H54 (cell line): ENCODE measurements around the gene LOXL4.
"Not testable (repeated sequence)": the region's sequence is repeated elsewhere in the genome, so short reads cannot be mapped to it uniquely, and the experiment has no call there.

Source experiments
- DNase-seq: peaks from one replicate; pipeline ENCODE4 v3.0.0; 2011; ENCODE audit warnings: low spot score, mixed read lengths; ENCODE audit not compliant: insufficient read length
- FAIRE-seq: peaks from 3 replicates; lab custom pipeline; 2011; peaks lifted over from hg19 to GRCh38; lab: Jason Lieb, UNC
- POLR2A ChIP-seq: IDR thresholded peaks from 2 replicates; pipeline ENCODE4 v1.6.1; 2011; ENCODE audit warnings: low read depth, mild to moderate bottlenecking, low read length

The LOXL4 gene

GRCh38 chr10:98253499-98253898 lies 14.5 kb downstream of the LOXL4 start:
- TF ChIP-seq POLR2A = no peak
- no peak for FAIRE-seq
- DNase-seq = no peak

GRCh38 chr10:98252464-98252863 lies 15.5 kb downstream of the LOXL4 start:
- FAIRE-seq (no peak), DNase-seq (no peak)
- no peak for TF ChIP-seq POLR2A

- DNase-seq (no peak), FAIRE-seq (no peak)
- TF ChIP-seq POLR2A = no peak
Measured at GRCh38 chr10:98251399-98251798, 16.6 kb downstream of the LOXL4 start.

- TF ChIP-seq POLR2A = no peak
- FAIRE-seq (no peak), DNase-seq (no peak)
Measured at GRCh38 chr10:98249134-98249533, 18.9 kb downstream of the LOXL4 start.

- FAIRE-seq = no peak
- DNase-seq = no peak
- TF ChIP-seq POLR2A = no peak
Measured at GRCh38 chr10:98248018-98248417, 20.0 kb downstream of the LOXL4 start.

GRCh38 chr10:98246911-98247805 lies 20.8 kb downstream of the LOXL4 start:
- no peak for TF ChIP-seq POLR2A
- FAIRE-seq = no peak
- DNase-seq = no peak

- TF ChIP-seq POLR2A = no peak
- FAIRE-seq = no peak
- no peak for DNase-seq
Measured at GRCh38 chr10:98244586-98244985, 23.4 kb downstream of the LOXL4 start.

- no peak for TF ChIP-seq POLR2A
- no peak for FAIRE-seq
Measured at GRCh38 chr10:98244141-98244540, 23.9 kb downstream of the LOXL4 start.

GRCh38 chr10:98242823-98243222 lies 25.2 kb downstream of the LOXL4 start:
- peak; percentile 67 for FAIRE-seq
- no peak for DNase-seq
- TF ChIP-seq POLR2A = no peak

More at GRCh38 chr10:98244141-98244540, 23.9 kb downstream of the LOXL4 start:
- DNase-seq = no peak

GRCh38 chr10:98240524-98240923 lies 27.5 kb downstream of the LOXL4 start:
- TF ChIP-seq POLR2A = no peak
- no peak for DNase-seq
- FAIRE-seq = no peak

GRCh38 chr10:98238391-98238790 lies 29.6 kb downstream of the LOXL4 start:
- DNase-seq = no peak
- peak; percentile 36 for FAIRE-seq

GRCh38 chr10:98236862-98237261 lies 31.1 kb downstream of the LOXL4 start:
- FAIRE-seq (no peak), DNase-seq (no peak)
- no peak for TF ChIP-seq POLR2A

More at GRCh38 chr10:98238391-98238790, 29.6 kb downstream of the LOXL4 start:
- no peak for TF ChIP-seq POLR2A

- FAIRE-seq = no peak
- no peak for DNase-seq
- no peak for TF ChIP-seq POLR2A
Measured at GRCh38 chr10:98235846-98236245, 32.1 kb downstream of the LOXL4 start.

- no peak for DNase-seq
- no peak for FAIRE-seq
- no peak for TF ChIP-seq POLR2A
Measured at GRCh38 chr10:98231417-98231816, 36.6 kb downstream of the LOXL4 start.

GRCh38 chr10:98228266-98228665 lies 39.7 kb downstream of the LOXL4 start:
- FAIRE-seq, DNase-seq: not testable (repeated sequence)

GRCh38 chr10:98227713-98228112 lies 40.3 kb downstream of the LOXL4 start:
- FAIRE-seq, DNase-seq: not testable (repeated sequence)
